NCI-H146 treated with DMSO at 0.1 percent for 48 hours (cell line): ENCODE results near the gene PSME3.
"Not testable (repeated sequence)": the region's sequence is repeated elsewhere in the genome, so short reads cannot be mapped to it uniquely, and the experiment has no call there.

ENCODE experiments used
- DNase-seq: peaks from one replicate; lab custom pipeline; 2025; ENCODE audit not compliant: unreplicated experiment; lab: John Stamatoyannopoulos, UW

Gene PSME3

DNA sequence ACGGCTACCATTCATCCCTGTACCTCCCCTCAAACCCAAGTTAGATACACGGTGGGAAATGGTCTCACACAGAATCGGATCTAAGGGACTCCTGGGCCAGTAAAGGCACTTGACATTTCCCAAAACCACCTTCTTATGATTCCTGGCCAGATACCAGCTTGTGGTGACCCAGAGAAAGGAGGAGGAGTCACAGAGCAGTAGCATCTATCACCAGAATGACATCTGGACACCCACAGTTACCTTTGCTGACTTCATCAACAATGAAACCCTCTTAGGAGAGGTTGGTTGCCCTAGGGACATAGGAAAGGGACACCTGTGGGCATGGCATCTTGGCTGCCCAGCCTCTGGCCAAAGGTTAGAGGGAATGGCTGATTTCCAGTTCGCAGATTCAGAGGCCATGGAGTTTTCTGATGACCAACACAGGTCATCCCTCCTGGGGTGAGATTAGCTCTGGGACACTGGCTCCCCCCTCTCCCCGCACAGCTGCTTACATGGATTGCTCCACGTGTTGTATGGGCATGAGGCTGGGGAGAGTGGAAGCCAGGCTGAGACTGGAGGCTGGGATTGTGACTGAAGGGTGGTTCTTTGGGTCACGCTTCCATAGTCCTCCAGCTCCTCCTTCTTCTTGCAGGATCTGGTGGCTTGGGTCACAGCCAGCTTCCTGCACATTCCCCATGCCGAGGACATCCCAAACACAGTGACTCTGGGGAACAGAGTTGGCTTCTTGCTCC, 16.4 kb downstream of the PSME3 start:
- DNase-seq, result no peak

DNA sequence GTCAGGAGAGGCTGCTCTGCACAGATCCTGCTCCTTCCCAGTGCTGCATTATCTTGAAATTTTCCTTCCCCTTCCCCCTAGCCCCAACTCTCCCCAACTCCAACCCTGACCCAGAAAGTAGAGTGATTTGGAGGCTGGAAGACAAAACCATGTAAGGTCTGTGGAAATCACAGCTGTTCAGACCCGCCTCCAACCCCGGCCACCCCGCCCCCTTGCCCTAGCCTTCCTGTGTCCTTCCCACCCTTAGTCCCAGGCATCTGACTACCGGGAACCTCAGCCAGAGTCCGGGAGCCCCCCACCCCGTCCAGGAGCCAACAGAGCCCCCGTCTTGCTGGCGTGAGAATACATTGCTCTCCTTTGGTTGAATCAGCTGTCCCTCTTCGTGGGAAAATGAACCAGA, 17.8 kb downstream of the PSME3 start, which contains the start of gene AOC3:
TSS of gene AOC3 (plus strand) at position 246 of the 400 bp plus-strand sequence. CDS start at position 391, 145 bp downstream.
- no peak for DNase-seq

DNA sequence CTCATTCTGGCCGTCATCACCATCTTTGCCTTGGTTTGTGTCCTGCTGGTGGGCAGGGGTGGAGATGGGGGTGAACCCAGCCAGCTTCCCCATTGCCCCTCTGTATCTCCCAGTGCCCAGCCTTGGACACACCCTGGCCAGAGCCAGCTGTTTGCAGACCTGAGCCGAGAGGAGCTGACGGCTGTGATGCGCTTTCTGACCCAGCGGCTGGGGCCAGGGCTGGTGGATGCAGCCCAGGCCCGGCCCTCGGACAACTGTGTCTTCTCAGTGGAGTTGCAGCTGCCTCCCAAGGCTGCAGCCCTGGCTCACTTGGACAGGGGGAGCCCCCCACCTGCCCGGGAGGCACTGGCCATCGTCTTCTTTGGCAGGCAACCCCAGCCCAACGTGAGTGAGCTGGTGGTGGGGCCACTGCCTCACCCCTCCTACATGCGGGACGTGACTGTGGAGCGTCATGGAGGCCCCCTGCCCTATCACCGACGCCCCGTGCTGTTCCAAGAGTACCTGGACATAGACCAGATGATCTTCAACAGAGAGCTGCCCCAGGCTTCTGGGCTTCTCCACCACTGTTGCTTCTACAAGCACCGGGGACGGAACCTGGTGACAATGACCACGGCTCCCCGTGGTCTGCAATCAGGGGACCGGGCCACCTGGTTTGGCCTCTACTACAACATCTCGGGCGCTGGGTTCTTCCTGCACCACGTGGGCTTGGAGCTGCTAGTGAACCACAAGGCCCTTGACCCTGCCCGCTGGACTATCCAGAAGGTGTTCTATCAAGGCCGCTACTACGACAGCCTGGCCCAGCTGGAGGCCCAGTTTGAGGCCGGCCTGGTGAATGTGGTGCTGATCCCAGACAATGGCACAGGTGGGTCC, 18.4 kb downstream of the PSME3 start:
- DNase-seq, result not testable (repeated sequence)

DNA sequence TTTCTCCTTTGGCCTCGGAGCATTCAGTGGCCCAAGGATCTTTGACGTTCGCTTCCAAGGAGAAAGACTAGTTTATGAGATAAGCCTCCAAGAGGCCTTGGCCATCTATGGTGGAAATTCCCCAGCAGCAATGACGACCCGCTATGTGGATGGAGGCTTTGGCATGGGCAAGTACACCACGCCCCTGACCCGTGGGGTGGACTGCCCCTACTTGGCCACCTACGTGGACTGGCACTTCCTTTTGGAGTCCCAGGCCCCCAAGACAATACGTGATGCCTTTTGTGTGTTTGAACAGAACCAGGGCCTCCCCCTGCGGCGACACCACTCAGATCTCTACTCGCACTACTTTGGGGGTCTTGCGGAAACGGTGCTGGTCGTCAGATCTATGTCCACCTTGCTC, 19.2 kb downstream of the PSME3 start:
- no peak for DNase-seq

DNA sequence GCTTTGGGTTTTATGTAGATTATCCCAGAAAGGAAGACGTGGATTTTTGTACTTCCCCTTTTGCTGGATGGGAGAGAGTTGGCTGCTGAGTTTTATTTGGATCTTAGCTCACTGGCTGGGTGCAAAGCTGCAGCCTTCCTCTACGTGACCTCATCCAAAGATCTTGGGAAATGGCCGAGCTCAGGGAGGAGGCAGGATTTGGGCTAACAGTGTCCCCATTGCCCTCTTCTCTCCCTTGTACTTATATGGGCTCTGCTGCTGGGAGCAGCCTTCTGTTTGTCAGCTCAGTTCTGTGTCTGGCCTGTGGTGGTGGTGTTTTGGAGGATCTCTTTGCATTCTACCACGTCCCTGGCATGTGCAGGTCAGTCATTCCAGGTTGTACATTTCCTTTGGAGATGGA, 19.8 kb downstream of the PSME3 start:
- DNase-seq, result no peak

DNA sequence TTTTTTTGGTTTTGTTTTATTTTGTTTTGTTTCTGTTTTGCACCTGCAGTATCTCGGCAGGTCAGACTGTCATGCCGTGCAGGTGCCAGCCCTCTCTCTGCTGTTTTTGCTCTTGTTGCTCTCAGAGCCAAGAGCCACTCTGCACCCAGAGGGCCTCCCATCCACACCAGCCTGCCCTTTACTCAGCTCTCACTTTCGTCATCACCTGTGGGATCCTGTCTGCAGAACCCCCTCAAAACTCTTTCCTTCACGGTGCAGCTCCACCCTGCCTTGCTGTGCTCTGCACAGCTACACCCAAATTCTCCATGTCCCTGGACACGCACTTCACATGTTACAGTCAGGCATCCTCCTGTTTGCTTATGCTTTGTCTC, 20.4 kb downstream of the PSME3 start:
- DNase-seq, result no peak

DNA sequence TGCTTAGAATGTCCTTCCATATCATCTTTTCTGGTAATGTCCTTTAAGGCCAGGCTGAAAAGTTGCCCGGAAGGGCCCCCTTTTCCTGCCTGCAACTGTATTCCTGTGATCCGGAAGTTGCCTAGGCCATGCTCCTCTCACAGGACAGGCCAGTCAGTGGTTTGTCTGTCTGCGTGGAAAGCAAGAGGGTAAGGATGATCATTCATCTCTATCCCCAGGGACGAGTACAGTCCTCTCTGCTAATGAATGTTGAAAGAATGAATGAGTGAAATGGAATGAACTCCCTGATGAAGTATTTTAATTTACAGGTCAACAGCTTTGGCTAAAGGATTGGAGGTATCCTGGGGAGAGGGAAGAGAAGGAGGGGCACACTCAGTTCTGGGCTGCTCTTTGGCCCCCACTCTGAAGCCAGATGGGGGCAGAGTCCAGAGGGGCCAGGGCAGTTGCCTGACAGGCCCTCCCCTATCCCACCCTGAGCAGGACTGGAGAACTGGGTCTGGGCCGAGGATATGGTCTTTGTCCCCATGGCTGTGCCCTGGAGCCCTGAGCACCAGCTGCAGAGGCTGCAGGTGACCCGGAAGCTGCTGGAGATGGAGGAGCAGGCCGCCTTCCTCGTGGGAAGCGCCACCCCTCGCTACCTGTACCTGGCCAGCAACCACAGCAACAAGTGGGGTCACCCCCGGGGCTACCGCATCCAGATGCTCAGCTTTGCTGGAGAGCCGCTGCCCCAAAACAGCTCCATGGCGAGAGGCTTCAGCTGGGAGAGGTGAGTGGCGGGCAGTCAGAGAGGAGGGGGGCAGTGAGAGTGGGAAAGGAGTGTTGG, 21.0 kb downstream of the PSME3 start:
- no peak for DNase-seq

DNA sequence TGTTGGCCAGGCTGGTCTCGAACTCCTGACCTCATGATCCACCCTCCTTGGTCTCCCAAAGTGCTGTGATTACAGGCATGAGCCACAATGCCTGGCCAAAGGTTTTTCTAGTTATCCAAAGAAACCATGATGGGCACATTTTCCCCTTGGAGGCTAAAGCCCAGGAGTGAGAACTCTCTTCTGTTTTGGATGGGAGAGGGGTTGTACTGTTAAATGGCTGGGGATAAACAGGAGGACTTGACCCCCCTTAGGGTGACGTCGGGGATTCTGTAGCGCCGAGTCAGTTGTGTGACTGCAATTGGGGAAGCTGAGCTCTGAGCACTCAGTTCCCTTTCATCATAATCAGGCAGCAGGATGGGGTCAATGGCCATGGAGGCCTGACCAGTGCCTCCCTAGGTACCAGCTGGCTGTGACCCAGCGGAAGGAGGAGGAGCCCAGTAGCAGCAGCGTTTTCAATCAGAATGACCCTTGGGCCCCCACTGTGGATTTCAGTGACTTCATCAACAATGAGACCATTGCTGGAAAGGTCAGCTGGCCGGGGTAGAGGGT, 21.9 kb downstream of the PSME3 start:
- no peak for DNase-seq

DNA sequence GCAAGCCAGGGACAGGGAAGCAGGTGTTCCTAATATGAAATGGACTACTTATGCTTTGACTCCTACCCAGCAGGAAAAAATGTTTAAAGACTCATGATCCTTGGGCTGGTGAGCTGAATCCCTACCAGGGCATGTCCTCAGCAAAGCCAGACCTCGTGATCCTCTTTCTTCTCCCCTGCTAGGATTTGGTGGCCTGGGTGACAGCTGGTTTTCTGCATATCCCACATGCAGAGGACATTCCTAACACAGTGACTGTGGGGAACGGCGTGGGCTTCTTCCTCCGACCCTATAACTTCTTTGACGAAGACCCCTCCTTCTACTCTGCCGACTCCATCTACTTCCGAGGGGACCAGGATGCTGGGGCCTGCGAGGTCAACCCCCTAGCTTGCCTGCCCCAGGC, 22.9 kb downstream of the PSME3 start:
- not testable (repeated sequence) for DNase-seq

DNA sequence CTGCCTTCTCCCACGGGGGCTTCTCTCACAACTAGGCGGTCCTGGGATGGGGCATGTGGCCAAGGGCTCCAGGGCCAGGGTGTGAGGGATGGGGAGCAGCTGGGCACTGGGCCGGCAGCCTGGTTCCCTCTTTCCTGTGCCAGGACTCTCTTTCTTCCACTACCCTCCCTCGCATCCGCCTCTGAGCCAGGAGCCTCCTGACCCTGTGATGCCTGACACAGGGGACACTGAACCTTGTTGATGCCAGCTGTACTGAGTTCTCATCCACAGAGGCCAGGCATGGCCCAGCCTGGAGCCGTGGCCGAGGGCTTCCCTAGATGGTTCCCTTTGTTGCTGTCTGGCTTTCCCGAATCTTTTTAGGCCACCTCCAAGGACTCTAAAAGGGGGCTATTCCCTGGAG, 23.3 kb downstream of the PSME3 start:
- not testable (repeated sequence) for DNase-seq

DNA sequence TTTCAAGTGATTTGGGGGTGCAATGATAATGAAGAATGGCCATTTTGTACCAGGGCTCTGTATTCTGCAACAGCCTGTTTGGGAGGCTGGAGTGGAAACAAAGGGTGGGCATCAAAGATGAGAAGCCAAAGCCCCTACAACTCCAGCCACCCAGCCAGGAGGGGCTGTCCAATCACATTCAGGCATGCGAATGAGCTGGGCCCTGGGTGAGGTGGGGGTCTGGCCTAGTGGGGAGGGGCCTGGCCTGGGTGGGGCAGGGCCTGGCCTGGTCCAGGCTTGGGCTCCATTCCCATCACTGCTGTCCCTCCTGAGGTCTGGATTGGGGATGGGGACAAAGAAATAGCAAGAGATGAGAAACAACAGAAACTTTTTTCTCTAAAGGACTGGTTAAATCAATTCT, 24.2 kb downstream of the PSME3 start:
- no peak for DNase-seq

DNA sequence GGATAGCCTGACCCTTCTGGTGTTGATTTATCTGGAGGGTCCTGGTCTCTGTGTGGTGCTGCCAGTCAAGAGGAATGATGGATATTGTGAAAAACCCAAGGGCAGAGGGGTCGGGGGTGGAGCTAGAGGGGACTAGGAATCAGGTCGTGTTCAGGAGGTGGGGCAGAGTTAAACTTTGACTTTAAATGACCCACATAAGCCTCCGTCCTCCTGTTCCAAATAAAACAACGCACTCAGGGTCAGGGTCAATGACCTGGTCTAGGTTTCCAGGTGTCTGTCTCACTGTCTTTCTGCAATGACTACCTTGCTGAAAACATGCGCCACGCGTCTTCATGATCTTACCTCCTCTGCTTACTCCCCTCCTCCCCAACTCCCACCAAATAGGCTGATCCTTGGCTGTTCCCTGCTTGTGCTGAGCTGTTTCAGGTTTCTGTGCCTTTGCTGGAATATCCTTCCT, 32.5 kb downstream of the PSME3 start:
- DNase-seq, result no peak

DNA sequence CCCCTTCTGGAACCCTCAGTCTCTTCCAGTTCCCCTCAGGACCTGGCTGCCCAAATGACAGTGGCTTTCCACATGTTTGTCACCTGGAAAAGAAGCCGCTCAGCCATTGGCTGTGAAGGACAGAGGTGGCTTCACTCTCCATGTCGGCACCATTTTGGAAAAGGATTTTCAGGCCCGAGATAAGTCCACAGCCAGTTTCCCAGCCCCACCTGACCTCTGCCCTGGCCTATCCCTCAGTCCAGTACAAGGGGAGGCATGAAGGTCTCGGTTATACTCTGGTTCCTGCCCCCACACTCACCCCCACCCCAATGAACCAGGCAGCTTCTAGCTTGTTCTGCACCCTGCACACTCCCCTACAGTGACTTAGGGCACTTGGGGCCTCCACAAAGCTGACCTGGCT, 33.0 kb downstream of the PSME3 start:
- no peak for DNase-seq

DNA sequence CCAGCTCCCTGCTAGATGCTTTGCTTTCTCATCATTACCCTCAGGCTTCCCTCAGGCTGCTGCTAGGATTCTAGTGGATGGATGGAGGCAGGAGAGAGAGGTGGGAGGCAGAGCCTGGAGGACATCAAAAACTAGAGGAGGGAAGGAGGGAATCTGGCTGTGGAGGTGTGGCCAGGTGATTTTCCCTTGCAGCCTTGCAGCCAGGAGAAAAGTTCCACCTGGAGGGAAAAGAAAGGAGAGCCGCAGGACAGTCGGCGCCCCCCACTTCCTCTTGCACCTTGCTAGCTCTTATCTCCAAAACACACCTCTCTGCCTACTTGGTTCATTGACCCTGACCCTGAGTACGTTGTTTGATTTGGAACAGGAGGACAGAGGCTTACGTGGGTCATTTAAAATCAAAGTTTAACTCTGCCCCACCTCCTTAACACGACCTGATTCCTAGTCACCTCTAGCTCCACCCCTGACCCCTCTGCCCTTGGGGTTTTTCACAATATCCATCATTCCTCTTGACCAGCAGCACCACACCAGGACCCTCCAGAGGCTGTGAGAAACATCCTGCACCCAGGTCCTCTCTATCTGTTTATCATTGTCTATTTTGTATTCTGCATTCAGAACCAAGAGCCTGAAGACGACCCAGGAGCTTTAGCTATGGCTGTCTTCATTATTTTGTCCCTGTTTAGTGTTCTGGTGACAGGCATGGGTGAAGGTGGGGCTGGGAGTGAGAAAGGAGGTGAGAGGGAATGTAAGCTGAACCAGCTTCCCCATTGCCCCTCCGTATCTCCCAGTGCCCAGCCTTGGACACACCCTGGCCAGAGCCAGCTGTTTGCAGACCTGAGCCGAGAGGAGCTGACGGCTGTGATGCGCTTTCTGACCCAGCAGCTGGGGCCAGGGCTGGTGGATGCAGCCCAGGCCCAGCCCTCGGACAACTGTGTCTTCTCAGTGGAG, 33.7 kb downstream of the PSME3 start:
- no peak for DNase-seq

DNA sequence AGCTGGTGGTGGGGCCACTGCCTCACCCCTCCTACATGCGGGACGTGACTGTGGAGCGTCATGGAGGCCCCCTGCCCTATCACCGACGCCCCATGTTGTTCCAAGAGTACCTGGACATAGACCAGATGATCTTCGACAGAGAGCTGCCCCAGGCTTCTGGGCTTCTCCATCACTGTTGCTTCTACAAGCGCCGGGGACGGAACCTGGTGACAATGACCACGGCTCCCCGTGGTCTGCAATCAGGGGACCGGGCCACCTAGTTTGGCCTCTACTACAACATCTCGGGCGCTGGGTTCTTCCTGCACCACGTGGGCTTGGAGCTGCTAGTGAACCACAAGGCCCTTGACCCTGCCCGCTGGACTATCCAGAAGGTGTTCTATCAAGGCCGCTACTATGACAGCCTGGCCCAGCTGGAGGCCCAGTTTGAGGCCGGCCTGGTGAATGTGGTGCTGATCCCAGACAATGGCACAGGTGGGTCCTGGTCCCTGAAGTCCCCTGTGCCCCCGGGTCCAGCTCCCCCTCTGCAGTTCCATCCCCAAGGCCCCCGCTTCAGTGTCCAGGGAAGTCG, 34.6 kb downstream of the PSME3 start:
- DNase-seq, result not testable (repeated sequence)

DNA sequence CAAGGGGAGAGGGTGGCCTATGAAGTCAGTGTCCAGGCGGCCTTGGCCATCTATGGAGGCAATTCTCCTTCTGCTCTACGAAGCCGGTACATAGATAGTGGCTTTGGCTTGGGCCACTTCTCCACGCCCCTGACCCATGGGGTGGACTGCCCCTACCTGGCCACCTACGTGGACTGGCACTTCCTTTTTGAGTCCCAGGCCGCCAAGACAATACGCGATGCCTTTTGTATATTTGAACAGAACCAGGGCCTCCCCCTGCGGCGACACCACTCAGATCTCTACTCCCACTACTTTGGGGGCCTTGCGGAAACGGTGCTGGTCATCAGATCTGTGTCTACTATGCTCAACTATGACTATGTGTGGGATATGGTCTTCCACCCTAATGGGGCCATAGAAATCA, 35.1 kb downstream of the PSME3 start:
- DNase-seq, result no peak

DNA sequence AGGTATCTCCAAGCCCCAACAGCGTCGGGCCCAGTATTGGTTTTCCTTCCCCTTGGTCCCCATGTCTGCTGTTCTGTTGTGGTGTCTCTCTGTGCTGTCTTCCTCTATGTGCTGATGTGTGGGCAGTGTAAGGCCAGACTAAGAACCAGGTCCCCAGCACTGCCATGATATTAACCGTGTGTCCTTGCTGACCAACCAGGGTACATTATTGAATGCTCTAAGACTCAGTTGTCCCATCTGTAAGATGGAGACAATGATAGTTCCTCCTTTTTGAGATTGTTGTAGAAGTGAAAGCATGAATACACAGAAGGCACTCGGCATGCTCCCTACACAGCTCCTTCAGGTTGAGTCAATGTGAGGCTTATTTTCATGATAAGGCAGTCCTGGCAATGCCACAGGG, 38.5 kb downstream of the PSME3 start:
- DNase-seq, result no peak

DNA sequence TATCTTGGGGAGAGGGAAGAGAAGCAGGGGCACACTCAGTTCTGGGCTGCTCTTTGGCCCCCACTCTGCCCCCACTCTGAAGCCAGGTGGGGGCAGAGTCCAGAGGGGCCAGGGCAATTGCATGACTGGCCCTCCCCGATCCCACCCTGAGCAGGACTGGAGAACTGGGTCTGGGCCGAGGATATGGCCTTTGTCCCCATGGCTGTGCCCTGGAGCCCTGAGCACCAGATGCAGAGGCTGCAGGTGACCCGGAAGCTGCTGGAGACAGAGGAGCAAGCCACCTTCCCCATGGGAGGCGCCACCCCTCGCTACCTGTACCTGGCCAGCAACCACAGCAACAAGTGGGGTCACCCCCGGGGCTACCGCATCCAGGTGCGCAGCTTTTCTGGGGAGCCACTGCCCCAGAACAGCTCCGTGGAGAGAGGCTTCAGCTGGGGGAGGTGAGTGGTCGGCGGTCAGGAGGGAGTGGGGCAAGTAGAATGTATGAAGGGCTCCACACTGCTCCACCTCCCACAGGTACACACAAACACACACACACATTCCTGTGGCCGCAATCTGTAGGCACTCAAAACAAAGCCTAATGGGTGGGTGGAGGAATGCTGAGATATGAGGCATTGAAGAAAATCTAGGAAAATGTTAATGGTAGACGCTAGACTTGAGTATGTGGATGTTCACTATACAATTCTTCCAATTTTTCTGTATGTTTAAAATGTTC, 39.2 kb downstream of the PSME3 start:
- no peak for DNase-seq

DNA sequence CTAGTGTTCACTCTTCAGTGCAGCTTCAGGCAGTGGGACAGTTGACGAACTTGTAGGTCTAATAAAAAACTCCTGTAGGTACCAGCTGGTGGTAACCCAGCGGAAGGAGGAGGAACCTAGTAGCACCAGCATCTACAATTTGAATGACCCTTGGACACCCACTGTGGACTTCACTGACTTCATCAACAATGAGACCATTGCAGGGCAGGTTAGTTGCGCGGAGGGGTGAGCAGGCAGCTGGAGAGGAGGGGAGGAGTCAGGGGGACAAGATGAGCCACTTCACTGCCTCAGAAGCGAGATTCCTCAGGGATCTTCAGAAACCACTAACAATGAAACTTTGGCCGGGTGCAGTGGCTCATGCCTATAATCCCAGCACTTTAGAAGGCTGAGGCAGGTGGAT, 40.1 kb downstream of the PSME3 start:
- DNase-seq, result no peak
